Measurements from ENCODE around the gene GPC5.

DNA sequence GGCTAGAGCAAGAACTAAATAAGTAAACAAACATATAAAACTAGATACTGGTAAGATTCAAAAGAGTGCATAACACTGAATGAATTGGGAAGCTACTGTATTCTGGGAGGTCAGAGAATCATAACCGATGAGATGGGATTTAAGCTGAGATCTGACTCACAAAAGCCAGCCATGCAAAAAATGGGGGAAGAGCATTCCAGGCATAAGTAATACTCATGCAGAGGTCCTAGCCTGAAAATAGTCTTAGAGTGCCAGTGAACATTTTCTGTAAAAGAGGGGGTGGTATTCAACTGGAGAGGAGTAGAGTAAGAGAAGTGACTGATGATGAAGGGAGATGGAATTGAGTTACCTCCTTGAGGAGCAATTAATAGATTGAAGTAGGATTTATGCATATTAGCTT is 956.2 kb downstream of the GPC5 start:
- TF ChIP-seq, protein P1, sequence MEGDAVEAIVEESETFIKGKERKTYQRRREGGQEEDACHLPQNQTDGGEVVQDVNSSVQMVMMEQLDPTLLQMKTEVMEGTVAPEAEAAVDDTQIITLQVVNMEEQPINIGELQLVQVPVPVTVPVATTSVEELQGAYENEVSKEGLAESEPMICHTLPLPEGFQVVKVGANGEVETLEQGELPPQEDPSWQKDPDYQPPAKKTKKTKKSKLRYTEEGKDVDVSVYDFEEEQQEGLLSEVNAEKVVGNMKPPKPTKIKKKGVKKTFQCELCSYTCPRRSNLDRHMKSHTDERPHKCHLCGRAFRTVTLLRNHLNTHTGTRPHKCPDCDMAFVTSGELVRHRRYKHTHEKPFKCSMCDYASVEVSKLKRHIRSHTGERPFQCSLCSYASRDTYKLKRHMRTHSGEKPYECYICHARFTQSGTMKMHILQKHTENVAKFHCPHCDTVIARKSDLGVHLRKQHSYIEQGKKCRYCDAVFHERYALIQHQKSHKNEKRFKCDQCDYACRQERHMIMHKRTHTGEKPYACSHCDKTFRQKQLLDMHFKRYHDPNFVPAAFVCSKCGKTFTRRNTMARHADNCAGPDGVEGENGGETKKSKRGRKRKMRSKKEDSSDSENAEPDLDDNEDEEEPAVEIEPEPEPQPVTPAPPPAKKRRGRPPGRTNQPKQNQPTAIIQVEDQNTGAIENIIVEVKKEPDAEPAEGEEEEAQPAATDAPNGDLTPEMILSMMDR (IDR thresholded peaks at IDR 0.05; ENCODE audit: low read depth, low read length), result no peak
- no peak for TF ChIP-seq EZH2phosphoT487 (IDR thresholded peaks at IDR 0.05; ENCODE audit: low read depth)

Measured in OCI-LY3 (cell line).